ENCODE results near the gene OR52B6.

DNA sequence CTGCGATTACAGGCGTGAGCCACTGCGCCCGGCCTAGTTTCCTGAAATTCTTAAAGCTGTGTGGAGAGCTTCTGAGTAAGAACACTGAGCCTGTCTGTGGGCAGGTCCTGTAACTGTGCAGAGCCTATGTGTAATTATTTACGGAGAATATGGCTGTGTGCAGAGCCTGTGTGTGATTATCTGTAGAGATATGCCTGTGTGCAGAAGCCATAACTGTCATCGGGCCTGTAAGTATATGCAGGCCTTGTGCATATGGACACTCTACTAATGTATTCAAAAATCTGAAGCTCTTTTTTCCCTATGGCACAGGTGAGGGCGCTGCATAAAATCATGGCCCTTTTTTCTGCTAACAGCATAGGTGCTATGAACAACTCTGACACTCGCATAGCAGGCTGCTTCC is at the start of gene OR52B6:
- TF ChIP-seq ESRRA (IDR thresholded peaks at IDR 0.05; ENCODE audit: low read length), result no peak
- TF ChIP-seq CHD2 (IDR thresholded peaks at IDR 0.05; ENCODE audit: borderline replicate concordance, low read depth, low read length), result no peak
- TF ChIP-seq SREBF2 (IDR thresholded peaks at IDR 0.05; ENCODE audit: low read length), result no peak

Measured in GM12878 (cell line).